Lower leg skin (tissue), 3 donors: Measurements from ENCODE around the gene PPM1N.

Experiments used
- CTCF ChIP-seq, 3 donors: fragments of 450-650 bp; IDR thresholded peaks; one replicate each; pipeline ENCODE4 v1.5.1; 2016; ENCODE audit warnings: antibody characterized with exemption in 3 of 3, mild to moderate bottlenecking in 3 of 3, moderate library complexity in 2 of 3
- POLR2A ChIP-seq, 2 donors: fragments of 450-650 bp; IDR thresholded peaks; one replicate each; pipeline ENCODE4 v1.6.1; 2016 to 2017; ENCODE audit warnings: antibody characterized with exemption in 2 of 2, mild to moderate bottlenecking in 1 of 2, moderate library complexity in 1 of 2

DNA sequence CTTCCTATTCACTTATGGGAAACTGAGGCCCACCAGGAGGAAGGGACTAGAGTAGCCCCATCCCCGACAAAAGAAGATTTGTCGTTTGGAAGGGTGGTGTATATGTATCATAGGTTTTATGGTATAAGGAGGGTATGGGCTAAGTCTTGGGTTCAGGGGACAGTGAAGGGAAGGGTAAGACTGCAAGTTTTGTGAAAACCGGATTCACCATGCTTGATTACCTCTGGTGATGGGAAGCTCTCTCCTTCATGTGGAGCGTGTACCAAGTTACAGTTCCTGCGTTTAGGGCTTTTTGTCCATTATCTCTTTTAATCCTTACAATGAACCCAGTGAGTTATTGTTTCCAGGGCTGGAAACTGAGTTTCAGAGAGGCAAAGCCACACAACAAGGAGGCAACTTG lies 12.8 kb downstream of the PPM1N start:
- no peak for TF ChIP-seq POLR2A (IDR thresholded peaks at IDR 0.05)
- TF ChIP-seq CTCF (IDR thresholded peaks at IDR 0.05) = no peak
